ENCODE data around the gene TINAGL1. TPM values are rescaled to one million over a fixed set of nuclear protein-coding genes. Genes with fewer than 3 reads are reported as not detected.

Gene TINAGL1
- polyA plus RNA-seq, 4 donors = 41.7 to 53.2 (median 43.1) TPM

DNA sequence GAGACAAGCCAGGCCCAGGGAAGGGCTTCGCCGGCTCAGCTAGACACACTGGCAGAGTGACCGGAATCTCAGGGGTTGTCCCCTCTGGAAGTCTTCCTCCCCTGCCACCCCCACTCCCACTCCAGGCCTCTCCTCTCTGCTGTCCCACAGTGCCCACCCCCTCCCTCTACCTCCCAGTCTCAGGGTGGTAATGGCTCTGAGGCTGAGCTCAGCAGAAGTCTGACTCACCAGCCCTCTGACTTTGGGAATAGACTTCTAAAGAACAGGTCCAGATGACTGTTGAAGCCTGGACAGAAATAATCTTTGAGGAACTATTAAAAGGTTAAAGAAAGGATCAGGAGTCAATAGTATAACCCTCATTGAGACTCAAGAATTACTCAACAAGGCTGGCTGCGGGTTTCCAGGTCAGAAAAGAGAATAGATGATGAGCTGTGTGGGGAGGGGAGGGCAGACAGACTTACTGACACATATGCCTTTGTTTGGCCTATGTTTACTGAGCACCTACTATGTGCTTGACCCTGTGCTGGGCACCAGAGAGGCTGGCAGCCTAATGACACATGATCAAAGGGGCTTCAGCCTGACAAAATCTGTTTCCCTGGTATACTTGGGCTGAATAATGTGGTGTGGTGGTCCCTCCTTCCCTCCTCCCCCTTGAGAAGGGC lies 49.4 kb downstream of the TINAGL1 start:
- DNase-seq (ENCODE audit: low read depth in 4 of 4, low spot score in 2 of 4) = no peak

DNA sequence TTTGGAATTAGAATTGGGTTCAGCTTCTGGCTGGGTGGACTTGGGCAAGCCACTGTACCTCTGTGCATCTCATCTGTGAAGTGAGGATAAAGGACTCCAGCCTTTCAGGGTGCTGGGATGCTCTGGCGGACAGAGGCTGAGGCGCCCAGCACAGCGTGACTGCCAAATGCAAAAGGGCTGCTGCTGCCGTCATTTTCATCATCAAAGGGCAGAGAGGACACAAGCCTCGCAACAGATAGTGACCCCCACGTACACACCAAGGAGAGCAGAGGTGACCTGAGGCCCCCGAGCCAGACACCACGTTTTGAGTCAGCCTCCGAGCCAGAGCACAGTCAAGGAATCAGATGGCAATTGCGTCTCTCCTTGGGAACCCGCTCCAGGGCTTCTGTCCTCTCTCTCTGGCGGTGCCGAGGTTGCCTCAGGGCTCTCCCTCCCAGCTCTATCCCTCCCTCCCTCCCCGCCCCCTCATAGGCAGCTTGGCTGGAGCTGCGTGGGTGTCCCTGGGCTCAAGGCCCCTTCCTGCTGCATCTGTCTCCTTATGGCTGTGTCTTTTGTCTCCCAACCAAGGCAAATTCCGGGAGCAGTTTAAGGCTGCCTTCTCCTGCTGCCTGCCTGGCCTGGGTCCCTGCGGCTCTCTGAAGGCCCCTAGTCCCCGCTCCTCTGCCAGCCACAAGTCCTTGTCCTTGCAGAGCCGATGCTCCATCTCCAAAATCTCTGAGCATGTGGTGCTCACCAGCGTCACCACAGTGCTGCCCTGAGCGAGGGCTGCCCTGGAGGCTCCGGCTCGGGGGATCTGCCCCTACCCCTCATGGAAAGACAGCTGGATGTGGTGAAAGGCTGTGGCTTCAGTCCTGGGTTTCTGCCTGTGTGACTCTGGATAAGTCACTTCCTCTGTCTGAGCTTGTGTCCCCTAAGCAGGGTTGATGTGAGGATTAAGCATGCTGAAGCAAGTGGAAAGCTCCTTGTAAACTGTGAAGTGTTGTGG lies 50.2 kb downstream of the TINAGL1 start:
- DNase-seq (ENCODE audit: low read depth in 4 of 4, low spot score in 2 of 4) = no peak

DNA sequence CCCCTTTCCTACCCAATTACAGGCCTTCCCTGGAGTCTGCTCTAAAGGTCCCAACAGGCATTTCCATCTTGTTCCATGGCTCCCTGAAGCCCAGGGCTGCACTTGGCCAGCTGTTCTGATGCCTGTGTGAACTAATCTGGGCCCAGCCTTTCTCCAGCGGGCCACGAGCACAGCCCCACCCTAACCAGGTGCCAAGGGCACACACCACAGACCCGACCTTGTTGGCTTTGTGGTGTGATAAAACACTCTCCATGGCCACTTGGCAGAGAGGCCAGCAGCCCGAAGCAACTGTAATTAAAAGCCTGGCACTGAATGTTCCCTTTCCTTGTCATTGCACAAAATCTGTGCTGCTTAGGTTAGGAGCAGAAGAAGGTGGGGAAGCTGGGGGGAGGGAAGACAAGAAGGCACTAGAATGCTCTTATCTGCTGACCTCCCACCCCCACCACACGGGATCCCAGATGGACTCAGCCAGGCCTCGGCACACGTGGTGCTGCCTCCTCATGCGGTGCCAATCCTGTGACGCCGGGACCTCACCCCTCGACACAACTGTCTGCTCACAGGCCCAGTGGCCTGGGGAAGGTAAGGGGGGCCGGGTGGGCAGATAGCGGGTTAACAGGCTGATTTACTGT lies 51.1 kb downstream of the TINAGL1 start:
- no peak for DNase-seq (ENCODE audit: low read depth in 4 of 4, low spot score in 2 of 4)

DNA sequence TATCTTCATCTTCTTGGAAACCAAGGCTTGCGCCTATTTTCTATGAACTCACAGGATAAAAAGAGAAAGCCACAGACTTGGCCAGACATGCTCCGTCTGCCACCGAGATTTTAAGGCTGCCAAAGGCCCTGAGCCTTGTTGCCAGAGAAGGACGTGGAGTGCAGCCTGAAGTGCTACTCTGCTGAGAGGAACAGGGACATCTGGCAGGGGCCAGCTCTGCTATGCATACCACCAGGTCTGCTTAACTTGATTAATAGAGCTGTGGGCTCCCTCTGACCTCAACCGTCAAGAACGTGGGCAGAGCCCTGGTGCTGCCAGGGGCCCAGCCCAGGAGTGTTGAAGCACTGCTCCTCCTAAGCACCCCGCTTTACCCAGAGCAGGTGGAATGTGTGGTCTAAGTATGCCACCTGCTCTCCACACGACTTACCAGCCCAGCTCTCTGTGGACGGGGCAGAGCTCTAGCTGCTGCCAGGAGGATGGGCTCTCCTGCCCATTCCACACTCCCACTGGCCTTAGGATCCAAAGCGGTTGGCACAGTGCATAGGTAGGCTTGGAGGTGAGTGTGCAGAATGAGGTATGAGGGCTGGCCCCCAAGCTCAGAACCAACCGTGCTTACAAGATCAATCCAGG lies 51.7 kb downstream of the TINAGL1 start:
- no peak for DNase-seq (ENCODE audit: low read depth in 4 of 4, low spot score in 2 of 4)

DNA sequence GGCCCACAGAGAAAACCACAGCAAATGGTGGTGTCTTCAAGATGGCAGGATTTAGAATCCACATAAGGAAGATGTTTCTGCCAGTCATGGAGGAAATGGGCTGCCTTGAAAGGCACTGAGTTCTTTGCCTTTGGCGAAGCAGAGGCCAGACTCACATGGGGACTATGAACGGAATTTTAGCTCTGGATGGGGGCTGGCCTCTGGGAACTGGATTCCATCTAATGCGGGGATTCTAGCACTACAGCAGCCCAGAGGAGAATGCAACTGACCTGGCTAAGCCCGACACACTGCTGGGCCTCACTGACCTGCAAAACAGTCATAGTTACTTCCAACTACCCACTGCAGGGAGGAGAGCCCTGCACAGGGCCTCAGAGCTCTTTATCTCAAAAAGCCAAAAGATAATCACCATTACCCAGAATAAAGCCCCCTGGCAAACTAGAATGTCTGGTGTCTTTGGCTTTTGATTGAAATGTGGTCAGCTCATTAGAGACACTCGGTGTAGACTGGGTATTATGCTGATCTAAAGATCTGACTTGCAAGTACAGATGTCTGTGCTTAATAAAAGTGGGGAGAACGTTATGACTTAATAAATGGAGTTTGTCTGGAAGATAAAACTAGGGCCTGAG lies 52.7 kb downstream of the TINAGL1 start:
- DNase-seq (ENCODE audit: low read depth in 4 of 4, low spot score in 2 of 4) = no peak

DNA sequence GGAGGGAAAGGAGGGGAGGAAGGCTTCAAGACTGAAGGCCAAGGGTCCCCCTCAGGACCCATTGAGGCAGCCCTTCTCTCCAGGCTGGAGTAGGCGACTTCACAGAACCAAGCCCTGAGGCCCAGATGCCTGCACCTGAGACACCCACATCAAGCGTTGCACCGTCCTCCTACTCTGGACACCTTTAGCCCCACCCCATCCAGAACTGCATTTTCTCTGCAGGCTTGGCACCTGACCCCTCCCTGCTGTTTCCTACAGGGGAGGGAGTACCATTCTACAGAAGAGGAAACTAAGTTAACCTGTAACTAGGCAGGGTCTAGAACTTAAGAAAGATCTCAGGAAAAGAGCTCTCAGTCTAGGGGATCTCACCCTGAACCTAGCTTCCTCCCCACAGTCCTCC lies 56.3 kb downstream of the TINAGL1 start:
- DNase-seq (ENCODE audit: low read depth in 4 of 4, low spot score in 2 of 4) = no peak

DNA sequence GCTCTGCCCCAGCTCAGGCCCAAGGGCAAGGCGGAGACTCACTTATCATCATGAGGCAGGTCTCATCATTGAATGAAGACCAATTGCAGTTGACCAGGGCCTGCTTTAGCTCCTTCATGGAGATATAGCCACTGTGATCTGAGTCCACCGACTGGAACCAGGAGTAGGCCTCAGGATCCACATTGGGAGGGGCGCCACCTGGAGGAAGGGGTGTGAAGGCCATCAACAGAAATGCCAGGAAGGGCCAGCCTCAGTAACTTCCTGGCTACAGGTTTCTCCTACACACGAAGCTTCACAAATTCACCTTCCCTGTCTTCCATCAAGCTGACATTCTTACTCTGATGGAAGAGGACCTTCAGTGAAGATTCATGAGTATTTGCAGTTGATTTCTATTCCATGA lies 56.8 kb downstream of the TINAGL1 start:
- DNase-seq (ENCODE audit: low read depth in 4 of 4, low spot score in 2 of 4) = no peak

Other genes with a start within 250 kb of the TINAGL1 start
- gene FABP3, start 203.4 kb upstream of the TINAGL1 start, polyA plus RNA-seq (ENCODE audit: insufficient read length in 4 of 4) = 10 to 100 TPM; 56.7 to 91.7 (median 65.9) TPM
- gene SERINC2, start 163.3 kb upstream of the TINAGL1 start, polyA plus RNA-seq (ENCODE audit: insufficient read length in 4 of 4) = 10 to 100 TPM; 38.4 to 57.1 (median 47.9) TPM
- under 1 TPM; 0.07 to 0.25 (median 0.14) TPM for gene HCRTR1, start 41.2 kb downstream of the TINAGL1 start, polyA plus RNA-seq (ENCODE audit: insufficient read length in 4 of 4)
- gene PEF1, start 68.4 kb downstream of the TINAGL1 start, polyA plus RNA-seq (ENCODE audit: insufficient read length in 4 of 4) = 10 to 100 TPM; 70.0 to 80.1 (median 79.1) TPM
- gene COL16A1, start 127.5 kb downstream of the TINAGL1 start, polyA plus RNA-seq (ENCODE audit: insufficient read length in 4 of 4) = 10 to 100 TPM; 42.2 to 70.7 (median 53.5) TPM
- 10 to 100 TPM in 3 of 4 donors, 1 to 10 TPM in 1; 9.7 to 18.7 (median 17.9) TPM for gene ADGRB2, start 187.8 kb downstream of the TINAGL1 start, polyA plus RNA-seq (ENCODE audit: insufficient read length in 4 of 4)
- gene SPOCD1, start 239.5 kb downstream of the TINAGL1 start, polyA plus RNA-seq (ENCODE audit: insufficient read length in 4 of 4) = under 1 TPM; 0.25 to 0.62 (median 0.28) TPM